ENCODE results near the gene ZFAND3.

Gene ZFAND3

GRCh38 chr6:38150681-38151296, 331.3 kb downstream of the ZFAND3 start:
- peak; percentile 46 to 83 for DNase-seq (ENCODE audit: low read depth in 1 of 2, low spot score in 1 of 2)
- in situ Hi-C loops (cut with HindIII; ENCODE audit: low pct_unique_long_range_greater_than_20kb, low sequenced_read_pairs): no loop called here
- no peak for TF ChIP-seq JUND (IDR thresholded peaks at IDR 0.05; ENCODE audit: low read depth)

DNA sequence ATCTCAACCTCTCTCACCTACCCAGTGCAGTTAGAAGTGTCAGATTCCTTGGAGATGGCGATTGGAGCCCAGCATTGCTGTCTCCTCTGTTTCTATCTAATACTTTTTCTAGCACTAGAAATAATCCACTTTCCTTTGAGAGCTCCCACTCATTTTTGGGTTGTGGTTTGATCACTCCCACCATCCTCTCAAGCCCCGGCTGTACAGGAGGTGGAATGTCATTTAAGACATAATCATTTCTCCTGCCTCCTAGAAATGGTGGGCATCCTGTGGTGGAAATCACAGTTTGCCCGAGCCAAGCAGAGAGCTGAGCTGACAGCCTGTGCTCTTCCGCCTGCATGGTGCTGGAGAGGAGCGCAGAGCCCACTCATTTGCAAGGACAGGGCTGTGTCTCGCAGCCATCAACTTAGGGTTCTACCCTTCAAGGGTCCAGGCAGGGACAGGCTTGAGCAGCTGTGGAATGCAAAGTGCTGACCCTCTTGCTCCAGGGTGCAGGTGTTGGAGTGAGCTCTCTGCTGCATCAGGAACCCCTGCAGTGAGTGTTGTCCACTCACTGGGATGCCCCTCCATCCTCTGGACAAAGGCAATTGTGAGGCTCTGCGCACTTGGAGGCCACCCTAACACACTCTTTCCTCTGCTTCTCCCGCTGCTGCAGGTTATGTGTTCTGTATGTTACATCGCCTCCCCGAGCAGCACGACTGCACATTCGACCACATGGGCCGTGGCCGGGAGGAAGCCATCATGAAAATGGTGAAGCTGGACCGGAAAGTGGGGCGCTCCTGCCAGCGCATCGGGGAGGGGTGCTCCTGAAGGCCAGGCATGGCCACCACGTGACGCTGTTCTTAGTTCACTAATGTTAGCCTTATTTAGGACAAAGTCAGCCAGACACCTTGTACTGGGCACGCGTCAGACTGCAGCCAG, 332.3 kb downstream of the ZFAND3 start:
- no peak for TF ChIP-seq JUND (IDR thresholded peaks at IDR 0.05; ENCODE audit: low read depth)
- DNase-seq (ENCODE audit: low read depth in 1 of 2, low spot score in 1 of 2): no peak
- in situ Hi-C loops (cut with HindIII; ENCODE audit: low pct_unique_long_range_greater_than_20kb, low sequenced_read_pairs): no loop called here

DNA sequence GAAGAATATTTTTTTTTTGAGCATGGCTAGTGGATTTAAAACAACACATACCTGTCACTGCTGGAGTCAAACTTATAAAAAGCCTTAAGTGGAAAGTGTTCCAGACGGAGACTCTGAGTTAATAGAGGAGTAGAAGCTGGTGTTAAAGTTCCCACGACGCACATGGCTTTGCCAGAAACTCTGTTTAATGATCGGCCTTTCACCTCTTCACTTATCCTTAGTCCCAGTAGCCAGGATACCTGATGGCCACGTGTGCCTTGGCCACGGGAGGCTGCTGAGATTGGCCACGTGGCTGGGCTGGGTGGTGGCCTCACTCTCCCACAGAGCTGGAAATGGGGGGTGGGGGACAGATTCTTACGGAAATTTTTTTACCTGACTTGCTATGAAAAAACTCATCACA, 333.1 kb downstream of the ZFAND3 start:
- TF ChIP-seq JUND (IDR thresholded peaks at IDR 0.05; ENCODE audit: low read depth): no peak
- DNase-seq (ENCODE audit: low read depth in 1 of 2, low spot score in 1 of 2): no peak
- in situ Hi-C loops (cut with HindIII; ENCODE audit: low pct_unique_long_range_greater_than_20kb, low sequenced_read_pairs): no loop called here

DNA sequence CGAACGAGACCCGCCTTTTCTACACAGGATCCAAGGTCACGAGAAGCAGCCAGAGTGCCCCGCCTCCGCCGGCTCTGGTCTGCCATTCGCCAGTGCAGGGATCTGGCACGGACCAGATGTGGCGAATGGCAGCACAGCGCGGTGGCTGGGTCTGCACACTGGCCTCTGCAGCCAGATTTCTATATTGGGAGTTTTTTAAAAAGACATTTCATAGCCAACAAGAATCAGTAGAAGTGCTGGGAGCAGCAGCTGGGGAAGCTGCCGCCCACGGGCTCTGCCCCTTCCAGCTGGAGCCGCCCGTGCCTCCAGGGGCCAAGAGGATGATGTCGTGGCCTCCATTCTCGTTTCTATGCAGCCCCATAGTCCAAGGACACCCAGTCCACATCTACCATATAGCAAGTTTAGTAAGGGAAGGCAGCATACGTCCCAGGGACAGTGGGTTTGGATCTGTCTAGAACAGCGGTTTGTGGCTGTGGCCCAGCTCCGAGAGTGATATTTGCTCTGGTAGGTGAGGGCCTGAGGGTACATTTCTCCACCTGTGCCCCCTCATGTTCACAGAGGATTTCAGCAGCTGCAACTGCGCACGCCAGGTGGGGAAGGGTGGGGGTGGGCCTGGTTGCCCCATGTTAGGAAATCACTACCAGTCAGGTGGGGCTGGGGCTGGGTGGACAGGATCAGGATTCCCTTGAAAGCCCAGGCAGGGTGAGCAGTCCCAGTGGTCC, 333.7 kb downstream of the ZFAND3 start:
- in situ Hi-C loops (cut with HindIII; ENCODE audit: low pct_unique_long_range_greater_than_20kb, low sequenced_read_pairs): no loop called here
- no peak for TF ChIP-seq JUND (IDR thresholded peaks at IDR 0.05; ENCODE audit: low read depth)
- DNase-seq (ENCODE audit: low read depth in 1 of 2, low spot score in 1 of 2): no peak

- in situ Hi-C loops (cut with HindIII; ENCODE audit: low pct_unique_long_range_greater_than_20kb, low sequenced_read_pairs): no loop called here
- TF ChIP-seq JUND (IDR thresholded peaks at IDR 0.05; ENCODE audit: low read depth): no peak
- no peak for DNase-seq (ENCODE audit: low read depth in 1 of 2, low spot score in 1 of 2)
Observed at GRCh38 chr6:38153798-38154345, 334.3 kb downstream of the ZFAND3 start.

DNA sequence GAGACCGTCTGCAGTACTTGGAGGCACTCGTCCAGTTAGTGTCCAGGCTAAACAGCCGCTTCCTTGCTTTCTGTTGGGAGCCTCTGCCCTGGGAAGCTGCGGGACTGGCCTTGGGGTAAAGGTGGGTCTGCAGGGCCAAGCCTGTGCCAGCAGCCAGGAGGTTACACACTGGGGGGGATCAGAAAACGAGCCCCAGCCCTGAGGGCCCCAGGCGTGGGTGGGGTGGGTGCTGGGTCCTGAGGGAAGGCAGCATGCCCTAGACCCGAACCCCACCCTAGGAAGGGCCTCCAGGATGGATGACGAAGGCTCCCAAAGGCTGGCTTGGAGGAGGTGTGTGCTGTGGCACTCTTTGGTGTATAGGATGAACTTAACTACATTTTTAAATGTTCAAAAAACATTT, 335.2 kb downstream of the ZFAND3 start:
- no peak for DNase-seq (ENCODE audit: low read depth in 1 of 2, low spot score in 1 of 2)
- in situ Hi-C loops (cut with HindIII; ENCODE audit: low pct_unique_long_range_greater_than_20kb, low sequenced_read_pairs): no loop called here
- TF ChIP-seq JUND (IDR thresholded peaks at IDR 0.05; ENCODE audit: low read depth): no peak

DNA sequence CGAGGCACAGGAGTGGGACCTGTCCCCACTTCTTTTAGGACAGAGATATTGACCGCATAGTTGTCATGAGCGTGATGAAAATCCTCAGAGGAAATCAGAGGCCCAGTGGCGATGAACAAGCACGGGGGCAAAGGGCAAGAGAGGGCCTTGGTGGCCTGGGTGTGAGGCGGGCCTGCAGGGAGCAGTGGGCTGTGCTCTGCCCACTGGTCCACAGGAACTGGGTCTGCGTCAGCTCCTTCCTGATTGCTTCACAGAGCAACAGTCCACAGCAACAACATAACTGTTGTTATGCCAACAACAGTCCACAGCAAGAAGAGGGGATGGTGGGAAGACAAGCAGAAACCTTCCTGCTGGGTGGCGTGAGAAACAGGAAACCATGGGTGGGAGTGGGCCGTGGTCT, 335.6 kb downstream of the ZFAND3 start:
- in situ Hi-C loops (cut with HindIII; ENCODE audit: low pct_unique_long_range_greater_than_20kb, low sequenced_read_pairs): no loop called here
- no peak for TF ChIP-seq JUND (IDR thresholded peaks at IDR 0.05; ENCODE audit: low read depth)

DNA sequence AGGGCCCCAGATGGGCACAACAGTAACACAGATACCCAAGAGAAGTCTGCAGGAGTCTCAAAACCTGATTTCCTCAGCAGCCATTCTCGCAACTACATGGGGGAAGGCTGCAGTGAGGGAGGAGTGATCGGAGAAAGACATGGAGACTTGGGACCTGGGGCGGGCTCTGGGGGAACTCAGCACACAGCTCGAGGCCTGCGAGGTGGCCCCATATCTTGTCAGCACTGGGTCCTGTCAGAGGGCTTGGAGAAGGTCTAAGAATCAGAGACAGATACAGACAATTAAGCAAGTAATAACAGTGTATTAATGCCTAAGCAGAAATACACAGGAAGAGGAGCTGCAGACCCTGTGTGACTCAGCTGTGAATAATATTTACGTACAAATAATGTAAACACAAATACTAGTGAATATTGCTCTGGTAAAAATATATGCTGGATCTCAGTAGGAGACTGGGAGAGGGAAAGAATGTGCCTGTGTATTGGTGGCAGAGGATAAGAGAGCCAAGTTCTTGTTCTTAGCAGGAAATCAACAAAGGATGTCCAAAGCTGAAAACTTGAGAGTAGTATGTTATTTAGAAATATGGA, 336.2 kb downstream of the ZFAND3 start:
- no peak for TF ChIP-seq JUND (IDR thresholded peaks at IDR 0.05; ENCODE audit: low read depth)
- in situ Hi-C loops (cut with HindIII; ENCODE audit: low pct_unique_long_range_greater_than_20kb, low sequenced_read_pairs): no loop called here
- DNase-seq (ENCODE audit: low read depth in 1 of 2, low spot score in 1 of 2): no peak

More for the DNA sequence above, 335.6 kb downstream of the ZFAND3 start:
- DNase-seq (ENCODE audit: low read depth in 1 of 2, low spot score in 1 of 2): no peak

GRCh38 chr6:38156818-38157565, 337.5 kb downstream of the ZFAND3 start:
- no peak for TF ChIP-seq JUND (IDR thresholded peaks at IDR 0.05; ENCODE audit: low read depth)
- DNase-seq (ENCODE audit: low read depth in 1 of 2, low spot score in 1 of 2): no peak
- in situ Hi-C loops (cut with HindIII; ENCODE audit: low pct_unique_long_range_greater_than_20kb, low sequenced_read_pairs): no loop called here

GRCh38 chr6:38157905-38158304, 338.4 kb downstream of the ZFAND3 start:
- in situ Hi-C loops (cut with HindIII; ENCODE audit: low pct_unique_long_range_greater_than_20kb, low sequenced_read_pairs): no loop called here
- DNase-seq (ENCODE audit: low read depth in 1 of 2, low spot score in 1 of 2): no peak
- no peak for TF ChIP-seq JUND (IDR thresholded peaks at IDR 0.05; ENCODE audit: low read depth)

DNA sequence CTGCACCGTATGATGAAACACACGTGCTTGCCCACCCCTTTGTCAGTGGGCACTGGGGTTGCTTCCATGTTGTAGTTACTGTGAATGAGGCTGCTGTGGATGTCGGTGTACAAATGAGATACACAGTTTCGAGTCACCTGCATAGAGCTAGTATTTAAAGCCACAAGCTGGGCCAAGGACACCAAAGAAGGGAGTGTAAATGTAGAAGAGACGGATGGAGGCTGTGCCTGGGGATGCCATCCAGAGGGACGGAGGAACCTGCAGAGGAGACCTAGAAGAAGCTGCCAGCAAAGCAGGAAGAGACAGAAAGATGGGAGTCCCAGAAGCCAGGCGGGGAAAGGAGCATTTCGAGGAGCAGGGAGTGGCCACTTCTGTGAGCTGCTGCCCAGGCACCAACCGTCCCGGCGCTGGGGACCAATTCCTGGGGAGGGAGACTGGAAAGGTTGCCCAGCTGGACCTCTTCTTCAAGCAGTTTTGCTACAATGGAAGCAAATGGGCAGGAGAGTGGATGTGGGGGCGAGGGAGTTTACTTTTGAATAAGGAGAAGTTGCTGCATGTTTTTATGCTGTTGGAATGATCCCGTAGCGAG, 339.3 kb downstream of the ZFAND3 start:
- TF ChIP-seq JUND (IDR thresholded peaks at IDR 0.05; ENCODE audit: low read depth): no peak
- in situ Hi-C loops (cut with HindIII; ENCODE audit: low pct_unique_long_range_greater_than_20kb, low sequenced_read_pairs): no loop called here
- no peak for DNase-seq (ENCODE audit: low read depth in 1 of 2, low spot score in 1 of 2)

Measured in T47D (cell line).